ENCODE measurements around the gene PDLIM1. TPM values are rescaled to one million over a fixed set of nuclear protein-coding genes. Genes with fewer than 3 reads are reported as not detected.

The PDLIM1 gene
- total and polyA plus RNA-seq, 2 experiments from 2014 or later, result 75.7 to 335 TPM

- peak in 1 of 2 donors; percentile 88 for DNase-seq (ENCODE audit: low read depth in 1 of 2, low spot score in 1 of 2)
- TF ChIP-seq, protein P1, sequence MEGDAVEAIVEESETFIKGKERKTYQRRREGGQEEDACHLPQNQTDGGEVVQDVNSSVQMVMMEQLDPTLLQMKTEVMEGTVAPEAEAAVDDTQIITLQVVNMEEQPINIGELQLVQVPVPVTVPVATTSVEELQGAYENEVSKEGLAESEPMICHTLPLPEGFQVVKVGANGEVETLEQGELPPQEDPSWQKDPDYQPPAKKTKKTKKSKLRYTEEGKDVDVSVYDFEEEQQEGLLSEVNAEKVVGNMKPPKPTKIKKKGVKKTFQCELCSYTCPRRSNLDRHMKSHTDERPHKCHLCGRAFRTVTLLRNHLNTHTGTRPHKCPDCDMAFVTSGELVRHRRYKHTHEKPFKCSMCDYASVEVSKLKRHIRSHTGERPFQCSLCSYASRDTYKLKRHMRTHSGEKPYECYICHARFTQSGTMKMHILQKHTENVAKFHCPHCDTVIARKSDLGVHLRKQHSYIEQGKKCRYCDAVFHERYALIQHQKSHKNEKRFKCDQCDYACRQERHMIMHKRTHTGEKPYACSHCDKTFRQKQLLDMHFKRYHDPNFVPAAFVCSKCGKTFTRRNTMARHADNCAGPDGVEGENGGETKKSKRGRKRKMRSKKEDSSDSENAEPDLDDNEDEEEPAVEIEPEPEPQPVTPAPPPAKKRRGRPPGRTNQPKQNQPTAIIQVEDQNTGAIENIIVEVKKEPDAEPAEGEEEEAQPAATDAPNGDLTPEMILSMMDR (IDR thresholded peaks at IDR 0.05; ENCODE audit: low read depth, low read length), result no peak
- peak overlapping the region; percentile 47 for H3K27ac ChIP-seq
- H3K4me3 ChIP-seq, result no peak overlapping the region
- no peaks in the 10 kb centered on the region for H3K27me3 ChIP-seq
- H3K36me3 ChIP-seq, result no peaks in the 10 kb centered on the region
- peaks cover 40% of the 10 kb centered on the region for H3K4me1 ChIP-seq (ENCODE audit: low read depth)
- H3K9me3 ChIP-seq (ENCODE audit: low read depth), result no peaks in the 10 kb centered on the region
Observed at GRCh38 chr10:95303535-95303934, 12.7 kb upstream of the PDLIM1 start.

DNA sequence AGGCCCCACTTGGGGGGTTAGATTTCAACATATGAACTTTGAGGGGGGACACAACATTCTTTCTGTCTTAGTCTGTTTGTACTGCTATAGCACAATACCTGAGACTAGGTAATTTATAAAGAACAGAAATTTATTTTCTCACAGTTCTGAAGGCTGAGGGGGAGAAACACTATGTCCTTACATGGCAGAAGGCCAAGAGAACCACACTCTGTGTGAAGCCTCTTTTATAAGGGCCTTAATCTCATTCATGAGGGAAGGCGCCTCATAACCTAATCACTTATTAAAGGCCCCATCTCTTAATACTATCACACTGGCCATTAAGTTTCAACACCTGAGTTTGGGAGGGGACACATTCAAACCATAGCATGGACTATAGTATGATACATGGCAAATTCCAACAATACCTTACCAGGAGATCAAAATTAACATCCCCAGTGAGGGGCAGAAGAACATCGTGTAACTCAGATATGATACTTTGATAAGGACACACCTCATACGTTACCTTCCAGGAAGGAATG is 9.3 kb upstream of the PDLIM1 start:
- H3K9me3 ChIP-seq (ENCODE audit: low read depth), result no peaks in the 10 kb centered on the region
- peaks cover 1% of the 10 kb centered on the region for H3K27me3 ChIP-seq
- H3K4me3 ChIP-seq, result no peak overlapping the region
- no peak overlapping the region for H3K27ac ChIP-seq
- H3K36me3 ChIP-seq, result no peaks in the 10 kb centered on the region
- TF ChIP-seq, protein P1 (IDR thresholded peaks at IDR 0.05; ENCODE audit: low read depth, low read length), result no peak
- peaks cover 38% of the 10 kb centered on the region for H3K4me1 ChIP-seq (ENCODE audit: low read depth)
- DNase-seq (ENCODE audit: low read depth in 1 of 2, low spot score in 1 of 2), result no peak

GRCh38 chr10:95297402-95297801 is 6.6 kb upstream of the PDLIM1 start:
- peak in 1 of 2 donors; percentile 58 for DNase-seq (ENCODE audit: low read depth in 1 of 2, low spot score in 1 of 2)
- H3K9me3 ChIP-seq (ENCODE audit: low read depth), result no peaks in the 10 kb centered on the region
- TF ChIP-seq, protein P1 (IDR thresholded peaks at IDR 0.05; ENCODE audit: low read depth, low read length), result no peak
- H3K36me3 ChIP-seq, result no peaks in the 10 kb centered on the region
- peak overlapping the region; percentile 42 for H3K27ac ChIP-seq
- H3K27me3 ChIP-seq, result peaks cover 6% of the 10 kb centered on the region
- H3K4me3 ChIP-seq, result no peak overlapping the region
- peaks cover 22% of the 10 kb centered on the region for H3K4me1 ChIP-seq (ENCODE audit: low read depth)

GRCh38 chr10:95296764-95297163 is 6.0 kb upstream of the PDLIM1 start:
- H3K27me3 ChIP-seq, result peaks cover 6% of the 10 kb centered on the region
- H3K4me1 ChIP-seq (ENCODE audit: low read depth), result peaks cover 22% of the 10 kb centered on the region
- no peak overlapping the region for H3K4me3 ChIP-seq
- H3K36me3 ChIP-seq, result no peaks in the 10 kb centered on the region
- TF ChIP-seq, protein P1 (IDR thresholded peaks at IDR 0.05; ENCODE audit: low read depth, low read length), result no peak
- H3K9me3 ChIP-seq (ENCODE audit: low read depth), result no peaks in the 10 kb centered on the region
- peak overlapping the region; percentile 42 for H3K27ac ChIP-seq
- no peak for DNase-seq (ENCODE audit: low read depth in 1 of 2, low spot score in 1 of 2)

DNA sequence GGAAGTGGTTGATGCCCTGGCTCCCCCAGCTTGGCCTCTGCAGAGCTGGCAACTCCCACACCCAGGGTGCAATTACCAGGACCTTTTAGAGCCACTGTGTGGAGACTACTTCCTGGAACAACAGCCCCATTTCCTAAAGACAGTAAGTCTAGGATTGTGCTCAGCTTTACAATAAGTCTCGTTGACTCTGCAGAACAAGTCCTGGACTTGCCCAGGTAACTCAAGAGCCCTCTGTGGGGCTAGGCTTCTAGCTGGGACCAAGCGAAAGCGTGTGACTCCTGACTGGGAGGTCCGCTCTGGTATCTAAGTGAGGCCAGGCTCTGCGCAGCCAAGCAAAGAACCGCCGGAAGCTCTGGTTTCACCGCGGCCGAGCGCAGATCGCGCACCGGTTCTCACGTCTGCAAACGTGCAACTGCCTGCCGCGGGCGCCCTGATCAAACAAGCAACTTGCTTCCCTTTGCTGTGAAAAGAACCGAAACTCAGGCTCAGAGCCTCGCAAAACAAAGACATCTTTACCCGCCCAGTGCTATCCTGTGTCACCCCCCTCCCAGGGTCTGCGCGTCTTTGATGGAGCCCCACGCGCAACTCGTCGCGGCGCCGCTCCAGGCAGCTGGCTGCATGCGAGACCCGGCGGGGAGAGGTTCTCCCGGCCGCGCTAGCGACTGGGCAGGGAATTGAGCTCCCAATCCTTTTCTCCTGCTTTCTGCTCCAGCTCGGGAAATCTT is 4.4 kb upstream of the PDLIM1 start:
- Histone ChIP-seq H3K27me3 (peaks cover 6% of the 10 kb centered on the region), H3K4me1 (ENCODE audit: low read depth) (peaks cover 22% of the 10 kb centered on the region), H3K9me3 (ENCODE audit: low read depth) (no peaks in the 10 kb centered on the region), H3K27ac (no peak overlapping the region), H3K36me3 (no peaks in the 10 kb centered on the region), H3K4me3 (no peak overlapping the region)
- TF ChIP-seq, protein P1 (IDR thresholded peaks at IDR 0.05; ENCODE audit: low read depth, low read length), result no peak
- DNase-seq (ENCODE audit: low read depth in 1 of 2, low spot score in 1 of 2), result peak; percentile 39 to 73
